Panc1 (cell line): ENCODE results near the gene ZSCAN10. TPM values are rescaled to one million over a fixed set of nuclear protein-coding genes. Genes with fewer than 3 reads are reported as not detected.
A peak's percentile ranks its signal among the peaks of the same experiment; 100 is the strongest.

Experiments
- ATAC-seq: fragments of 200-7000 bp; cut with Tn5 transposase; 2 replicates; pipeline ENCODE4 v1.9.1; 2020; ENCODE audit warnings: mild to moderate bottlenecking, moderate library complexity
- BruUV-seq: library from RNA; stranded (reverse); fragments of 400-500 nt; replicated peaks from 2 replicates; lab custom pipeline; 2021; lab: Mats Ljungman, UMichigan
- CTCF ChIA-PET: fragments of 300-600 bp; sonication (Branson Sonifier 250); formaldehyde crosslinking; loops from one replicate; lab custom pipeline; 2022; ENCODE audit warnings: antibody characterized with exemption; lab: Charles Lee
- POLR2A ChIA-PET: fragments of 300-600 bp; sonication (Branson Sonifier 250); formaldehyde crosslinking; loops from one replicate; lab custom pipeline; 2022; ENCODE audit warnings: antibody characterized with exemption; lab: Charles Lee
- DNase-seq: peaks from one replicate; pipeline ENCODE4 v3.0.0-alpha.2; 2010; ENCODE audit warnings: low read depth, low spot score
- H3K27ac ChIP-seq: 2 replicates; pipeline ENCODE4 v1.5.1; 2011; ENCODE audit warnings: mild to moderate bottlenecking, low read length, inconsistent platforms
- H3K27me3 ChIP-seq: fragments of 200-500 bp; sonication (Bioruptor generic); 2 replicates; pipeline ENCODE4 v1.6.0; 2014; ENCODE audit warnings: low read length, inconsistent platforms; ENCODE audit not compliant: control insufficient read depth, insufficient read depth
- H3K36me3 ChIP-seq: fragments of 200-500 bp; sonication (Bioruptor generic); 2 replicates; pipeline ENCODE4 v1.5.1; 2014; ENCODE audit warnings: inconsistent platforms, mild to moderate bottlenecking, low read length, moderate library complexity; ENCODE audit not compliant: control insufficient read depth, insufficient read depth
- H3K4me1 ChIP-seq: 2 replicates; pipeline ENCODE4 v1.5.1; 2011; ENCODE audit warnings: inconsistent platforms, mild to moderate bottlenecking, low read length, moderate library complexity; ENCODE audit not compliant: control insufficient read depth, insufficient read depth
- H3K4me3 ChIP-seq, 2 experiments: 2 replicates each; pipeline ENCODE4 v1.5.1; 2011 to 2012; ENCODE audit warnings: low read depth in 2 of 2, low read length in 2 of 2, mild to moderate bottlenecking in 2 of 2, inconsistent platforms in 1 of 2, moderate library complexity in 1 of 2
- H3K9me3 ChIP-seq: fragments of 200-500 bp; sonication (Bioruptor generic); 2 replicates; pipeline ENCODE4 v1.5.1; 2014; ENCODE audit warnings: low read depth, mild to moderate bottlenecking, inconsistent platforms, low read length, moderate library complexity; ENCODE audit not compliant: control insufficient read depth, insufficient read depth
- CTCF ChIP-seq: fragments of 450-650 bp; IDR thresholded peaks from 2 replicates; pipeline ENCODE4 v1.5.1; 2017; ENCODE audit warnings: mild to moderate bottlenecking
- POLR2AphosphoS5 ChIP-seq: IDR thresholded peaks from 2 replicates; pipeline ENCODE4 v1.6.1; 2012; ENCODE audit warnings: mild to moderate bottlenecking, low read depth, low read length, moderate library complexity
- SIN3A ChIP-seq: IDR thresholded peaks from 2 replicates; pipeline ENCODE4 v1.6.1; 2012; ENCODE audit warnings: low read depth, mild to moderate bottlenecking, low read length, moderate library complexity, borderline replicate concordance; ENCODE audit not compliant: insufficient read depth
- TCF7L2 ChIP-seq: IDR thresholded peaks from 2 replicates; pipeline ENCODE4 v1.6.1; 2011; ENCODE audit warnings: mild to moderate bottlenecking, low read depth, low read length, inconsistent platforms
- in situ Hi-C: cut with HindIII; loops from 2 replicates; pipeline ENCODE4 v1.10.0; 2016; ENCODE audit warnings: low sequenced_read_pairs, low pct_unique_long_range_greater_than_20kb
- intact Hi-C: fragments of 100-400 bp; cut with micrococcal nuclease; formaldehyde crosslinking; loops from one replicate; pipeline ENCODE4 v1.10.0; 2022; ENCODE audit not compliant: unreplicated experiment
- total RNA-seq: library from RNA; stranded (reverse); gene quantifications from one replicate; pipeline ENCODE4 v1.2.1, GENCODE V29; 2021; ENCODE audit not compliant: unreplicated experiment
- TF ChIP-seq, protein P1 (sequence below), 2 experiments: IDR thresholded peaks; 2 replicates each; pipeline ENCODE4 v1.6.1; 2011 to 2012; ENCODE audit warnings: low read depth in 2 of 2, control low read depth in 1 of 2, low read length in 1 of 2, mild to moderate bottlenecking in 1 of 2, moderate library complexity in 1 of 2; ENCODE audit not compliant: insufficient read depth in 1 of 2

ZSCAN10 gene
- total RNA-seq, 1 experiment from 2014 or later, result 0.21 TPM

- Histone ChIP-seq H3K27ac (no peak overlapping the region), H3K9me3 (no peaks in the 10 kb centered on the region), H3K4me1 (peaks cover 9% of the 10 kb centered on the region), H3K36me3 (0 out of 2 replicates have a peak, but pooled peaks cover 2% of the 10 kb centered on the region), H3K27me3 (no peaks in the 10 kb centered on the region), H3K4me3 (no peak overlapping the region)
- no TSS peak for BruUV-seq
- DNase-seq (no peak), ATAC-seq (no peak)
- TF ChIP-seq CTCF (no peak), TCF7L2 (no peak), POLR2AphosphoS5 (no peak), SIN3A (no peak)
- TF ChIP-seq, protein P1, sequence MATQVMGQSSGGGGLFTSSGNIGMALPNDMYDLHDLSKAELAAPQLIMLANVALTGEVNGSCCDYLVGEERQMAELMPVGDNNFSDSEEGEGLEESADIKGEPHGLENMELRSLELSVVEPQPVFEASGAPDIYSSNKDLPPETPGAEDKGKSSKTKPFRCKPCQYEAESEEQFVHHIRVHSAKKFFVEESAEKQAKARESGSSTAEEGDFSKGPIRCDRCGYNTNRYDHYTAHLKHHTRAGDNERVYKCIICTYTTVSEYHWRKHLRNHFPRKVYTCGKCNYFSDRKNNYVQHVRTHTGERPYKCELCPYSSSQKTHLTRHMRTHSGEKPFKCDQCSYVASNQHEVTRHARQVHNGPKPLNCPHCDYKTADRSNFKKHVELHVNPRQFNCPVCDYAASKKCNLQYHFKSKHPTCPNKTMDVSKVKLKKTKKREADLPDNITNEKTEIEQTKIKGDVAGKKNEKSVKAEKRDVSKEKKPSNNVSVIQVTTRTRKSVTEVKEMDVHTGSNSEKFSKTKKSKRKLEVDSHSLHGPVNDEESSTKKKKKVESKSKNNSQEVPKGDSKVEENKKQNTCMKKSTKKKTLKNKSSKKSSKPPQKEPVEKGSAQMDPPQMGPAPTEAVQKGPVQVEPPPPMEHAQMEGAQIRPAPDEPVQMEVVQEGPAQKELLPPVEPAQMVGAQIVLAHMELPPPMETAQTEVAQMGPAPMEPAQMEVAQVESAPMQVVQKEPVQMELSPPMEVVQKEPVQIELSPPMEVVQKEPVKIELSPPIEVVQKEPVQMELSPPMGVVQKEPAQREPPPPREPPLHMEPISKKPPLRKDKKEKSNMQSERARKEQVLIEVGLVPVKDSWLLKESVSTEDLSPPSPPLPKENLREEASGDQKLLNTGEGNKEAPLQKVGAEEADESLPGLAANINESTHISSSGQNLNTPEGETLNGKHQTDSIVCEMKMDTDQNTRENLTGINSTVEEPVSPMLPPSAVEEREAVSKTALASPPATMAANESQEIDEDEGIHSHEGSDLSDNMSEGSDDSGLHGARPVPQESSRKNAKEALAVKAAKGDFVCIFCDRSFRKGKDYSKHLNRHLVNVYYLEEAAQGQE (IDR thresholded peaks at IDR 0.05; ENCODE audit: insufficient read depth in 1 of 2, low read depth in 2 of 2, low read length in 1 of 2), result no peak
- intact Hi-C loops, result no loop called here
- in situ Hi-C loops, result no loop called here
- CTCF ChIA-PET, result interaction anchor here (0.7 kb wide), 1 partner anchor 81 kb away, joined by 10 read pairs; no protein-coding TSS in a partner anchor
- POLR2A ChIA-PET, result no interaction called here
These were observed 2.9 kb upstream of the ZSCAN10 start for GRCh38 chr16:3101841-3102470.

- CTCF ChIA-PET, result interaction anchor here (0.6 to 0.7 kb wide), 2 partner anchors 29 to 82 kb away, joined by 6 to 10 read pairs; no protein-coding TSS in a partner anchor
- 0 out of 2 replicates have a peak, but pooled peaks cover 2% of the 10 kb centered on the region for H3K36me3 ChIP-seq
- intact Hi-C loops (no loop called here), in situ Hi-C loops (no loop called here)
- H3K27me3 ChIP-seq, result no peaks in the 10 kb centered on the region
- POLR2A ChIA-PET, result no interaction called here
- DNase-seq, result no peak
- H3K4me3 ChIP-seq, result no peak overlapping the region
- TF ChIP-seq CTCF, result peak; percentile 91
- TF ChIP-seq TCF7L2, result no peak
- H3K9me3 ChIP-seq, result no peaks in the 10 kb centered on the region
- no peak for ATAC-seq
- no TSS peak for BruUV-seq
- peaks cover 9% of the 10 kb centered on the region for H3K4me1 ChIP-seq
- H3K27ac ChIP-seq, result peak overlapping the region; percentile 70; the same call in 1 of the 2 replicates
These were observed 2.1 kb upstream of the ZSCAN10 start for GRCh38 chr16:3101018-3101840.
